Kidney (tissue), 14 donors: ENCODE data around the gene GTF2F2. TPM values are rescaled to one million over a fixed set of nuclear protein-coding genes. Genes with fewer than 3 reads are reported as not detected.

ENCODE experiments used
- DNase-seq, 5 donors: peaks; one replicate each; pipeline ENCODE4 v3.0.0-alpha.2; 2013 to 2020
- FAIRE-seq: peaks from 2 replicates; lab custom pipeline; 2012; peaks lifted over from hg19 to GRCh38; lab: Jason Lieb, UNC
- H3K27ac ChIP-seq, 2 donors: one replicate each; pipeline ENCODE4 v1.7.0; 2013; ENCODE audit warnings: low read depth in 2 of 2, low read length in 2 of 2, inconsistent platforms in 1 of 2
- H3K27me3 ChIP-seq: one replicate; pipeline ENCODE4 v1.7.1; 2013; ENCODE audit warnings: low read length, inconsistent platforms; ENCODE audit not compliant: control insufficient read depth, insufficient read depth
- H3K36me3 ChIP-seq, 3 donors: one replicate each; pipeline versions ENCODE4 v1.7.0 to v1.7.1; 2013; ENCODE audit warnings: low read length in 3 of 3, control low read depth in 1 of 3, inconsistent platforms in 1 of 3; ENCODE audit not compliant: insufficient read depth in 3 of 3, control insufficient read depth in 2 of 3
- H3K4me1 ChIP-seq, 3 donors: one replicate each; pipeline versions ENCODE4 v1.7.0 to v1.7.1; 2013; ENCODE audit warnings: low read length in 3 of 3, inconsistent platforms in 1 of 3, low read depth in 1 of 3; ENCODE audit not compliant: control insufficient read depth in 2 of 3, insufficient read depth in 2 of 3
- H3K4me3 ChIP-seq, 3 donors: one replicate each; pipeline versions ENCODE4 v1.7.0 to v1.8.1; 2013; ENCODE audit warnings: low read length in 3 of 3, control low read depth in 1 of 3, inconsistent platforms in 1 of 3
- H3K9ac ChIP-seq, 3 donors: one replicate each; pipeline versions ENCODE4 v1.7.0 to v1.7.1; 2013; ENCODE audit warnings: low read length in 3 of 3, control low read depth in 1 of 3, inconsistent platforms in 1 of 3
- H3K9me3 ChIP-seq, 3 donors: one replicate each; pipeline versions ENCODE4 v1.7.0 to v1.7.1; 2013; ENCODE audit warnings: low read length in 3 of 3, control low read depth in 1 of 3, inconsistent platforms in 1 of 3; ENCODE audit not compliant: control insufficient read depth in 2 of 3, insufficient read depth in 1 of 3
- CTCF ChIP-seq: IDR thresholded peaks from 3 replicates; pipeline ENCODE4 v1.5.1; 2012; ENCODE audit warnings: mild to moderate bottlenecking, moderate library complexity, borderline replicate concordance; ENCODE audit not compliant: insufficient read depth; ENCODE audit errors: extremely low read depth
- intact Hi-C: fragments of 100-400 bp; cut with DNase I; formaldehyde crosslinking; loops from one replicate; pipeline ENCODE4 v1.11.1; 2022
- polyA plus RNA-seq: library from polyadenylated mRNA; stranded (reverse); fragments of 350-450 nt; fragmentation: Illumina TruSeq; extraction: RNeasy Lipid Tissue Mini Kit (QIAGEN cat#74804); gene quantifications from one replicate; pipeline ENCODE4 v1.2.3, GENCODE V29; 2014; ENCODE audit warnings: low read depth, low replicate concordance; ENCODE audit not compliant: insufficient read depth
- total RNA-seq: library from RNA; stranded (reverse); fragmentation: NEBNext Ultra II Directional; extraction: Animal tissue kit (Norgen Biotek cat#: 25700); gene quantifications from one replicate; pipeline ENCODE4 v1.2.1, GENCODE V29; 2021
- donor health status: control.
- donor health status: control.
- donor health status: control.
- donor health status: control.
- donor health status: control.
- donor health status: DM: yes; HTN: yes; CAD: no.
- donor health status: Normal renal cell carcinoma (clear cell type).

The GTF2F2 gene
- total and polyA plus RNA-seq, 2 donors from 2014 or later, result 16.6 to 17.3 TPM

- TF ChIP-seq CTCF, result no peak
- Histone ChIP-seq H3K4me3 (no peak overlapping the region), H3K27me3 (no peaks in the 10 kb centered on the region), H3K27ac (no peak overlapping the region), H3K4me1 (peaks cover 3 to 7% (median 7%) of the 10 kb centered on the region in 3 donors), H3K36me3 (no peaks in the 10 kb centered on the region), H3K9me3 (no peaks in the 10 kb centered on the region), H3K9ac (no peak overlapping the region)
- FAIRE-seq (no peak), DNase-seq (no peak)
- intact Hi-C loops, result no loop called here
Measured at GRCh38 chr13:45122941-45123340, 2.6 kb downstream of the GTF2F2 start.

GRCh38 chr13:45132369-45133064 lies 12.2 kb downstream of the GTF2F2 start:
- FAIRE-seq (no peak), DNase-seq (no peak)
- no peak overlapping the region for H3K4me3 ChIP-seq
- intact Hi-C loops, result no loop called here
- no peaks in the 10 kb centered on the region for H3K4me1 ChIP-seq
- no peaks in the 10 kb centered on the region for H3K36me3 ChIP-seq
- H3K27me3 ChIP-seq, result no peaks in the 10 kb centered on the region
- H3K9ac ChIP-seq, result no peak overlapping the region
- H3K9me3 ChIP-seq, result peaks cover 0 to 6% (median 0%) of the 10 kb centered on the region in 3 donors
- no peak overlapping the region for H3K27ac ChIP-seq
- no peak for TF ChIP-seq CTCF

GRCh38 chr13:45133396-45134118 lies 13.2 kb downstream of the GTF2F2 start:
- TF ChIP-seq CTCF, result no peak
- Histone ChIP-seq H3K4me3 (no peak overlapping the region), H3K9ac (no peak overlapping the region), H3K4me1 (no peaks in the 10 kb centered on the region), H3K27me3 (no peaks in the 10 kb centered on the region), H3K36me3 (no peaks in the 10 kb centered on the region), H3K9me3 (peaks cover 0 to 6% (median 0%) of the 10 kb centered on the region in 3 donors), H3K27ac (no peak overlapping the region)
- DNase-seq (no peak), FAIRE-seq (no peak)
- intact Hi-C loops, result no loop called here
